ENCODE data around the gene PFDN1.

Gene PFDN1

GRCh38 chr5:140197023-140197422, 105.9 kb downstream of the PFDN1 start:
- no peak for TF ChIP-seq CTCF (IDR thresholded peaks at IDR 0.05; ENCODE audit: low read depth, low read length)
- no peak overlapping the region for H3K4me3 ChIP-seq (ENCODE audit: low read depth, low read length)
- in situ Hi-C loops (cut with HindIII; ENCODE audit: low sequenced_read_pairs) = no loop called here
- no peak for DNase-seq (ENCODE audit: low read depth, low spot score)

- H3K4me3 ChIP-seq (ENCODE audit: low read depth, low read length) = no peak overlapping the region
- DNase-seq (ENCODE audit: low read depth, low spot score) = no peak
- no peak for TF ChIP-seq CTCF (IDR thresholded peaks at IDR 0.05; ENCODE audit: low read depth, low read length)
- in situ Hi-C loops (cut with HindIII; ENCODE audit: low sequenced_read_pairs) = no loop called here
Measured at GRCh38 chr5:140196115-140196814, 106.6 kb downstream of the PFDN1 start.
